Epidermal melanocyte (primary cell): ENCODE data around the gene ITGA11.

Experiments used
- DNase-seq: peaks from one replicate; pipeline ENCODE4 v3.0.0; 2011; ENCODE audit warnings: low spot score; ENCODE audit not compliant: insufficient read length

Gene ITGA11

GRCh38 chr15:68431792-68432401, at the start of gene ITGA11:
ITGA11 (minus strand) TSS chr15:68432163; CDS start chr15:68432066, 97 bp downstream.
- DNase-seq = peak; percentile 44

DNA sequence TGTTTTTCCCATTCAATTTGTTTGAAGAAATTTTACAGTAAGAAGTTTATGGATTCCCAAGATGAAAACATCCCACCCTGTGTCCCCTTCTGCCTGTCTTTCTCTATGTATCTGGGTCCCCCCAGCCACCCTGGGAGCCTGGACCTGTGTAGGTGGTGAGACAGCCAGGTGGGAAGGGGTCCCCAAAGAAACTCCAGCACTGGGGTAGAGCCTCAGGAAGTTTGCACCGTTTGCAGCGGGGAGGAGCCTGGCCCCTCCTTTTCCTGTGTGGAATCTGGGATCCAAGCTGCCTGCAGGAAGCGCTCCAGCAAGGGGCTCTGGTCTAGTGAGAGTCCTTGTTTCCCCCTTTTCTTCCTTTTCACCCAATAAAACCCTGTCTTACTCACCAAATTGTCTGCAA, 49.4 kb upstream of the ITGA11 start:
- no peak for DNase-seq

GRCh38 chr15:68480296-68480695, 48.3 kb upstream of the ITGA11 start:
- DNase-seq = no peak

DNA sequence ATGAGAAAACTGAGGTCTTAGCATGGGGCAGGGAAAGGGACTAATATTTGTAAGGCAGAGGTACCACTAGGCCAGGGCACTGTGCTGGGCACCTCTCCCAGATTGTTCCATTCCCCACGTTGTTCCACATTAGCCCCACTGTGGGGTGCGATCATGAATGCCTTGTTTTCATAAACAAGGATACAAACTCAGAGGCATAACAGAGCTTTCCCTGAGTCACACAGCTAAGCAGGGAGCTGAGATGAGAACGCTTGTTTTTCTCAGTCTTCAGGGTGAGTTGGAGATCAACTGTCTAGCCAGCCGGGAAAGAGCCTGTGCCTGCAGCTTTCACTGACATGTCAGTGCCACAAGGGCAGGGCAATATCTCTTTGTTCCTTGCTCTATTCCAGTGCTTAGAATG, 47.9 kb upstream of the ITGA11 start:
- DNase-seq = no peak

DNA sequence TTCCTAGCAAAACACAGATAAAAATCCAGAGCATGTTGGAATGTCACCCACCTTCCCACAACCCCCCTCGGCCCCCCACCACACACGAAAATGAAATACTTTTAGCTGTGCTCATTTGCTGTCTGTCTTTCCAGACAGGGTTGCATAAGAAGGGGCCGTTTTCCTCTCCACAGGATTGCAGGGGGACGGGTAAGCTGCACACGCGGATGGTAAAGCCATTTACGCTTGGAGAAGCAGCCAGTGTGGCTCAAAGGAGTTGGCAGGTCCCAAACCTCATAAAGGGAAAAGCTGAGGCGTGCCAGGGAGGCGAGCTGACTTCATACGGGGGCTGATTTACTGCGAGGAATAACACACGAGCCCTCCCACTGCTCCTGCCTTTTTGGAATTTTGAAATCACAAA, 47.4 kb upstream of the ITGA11 start:
- no peak for DNase-seq

DNA sequence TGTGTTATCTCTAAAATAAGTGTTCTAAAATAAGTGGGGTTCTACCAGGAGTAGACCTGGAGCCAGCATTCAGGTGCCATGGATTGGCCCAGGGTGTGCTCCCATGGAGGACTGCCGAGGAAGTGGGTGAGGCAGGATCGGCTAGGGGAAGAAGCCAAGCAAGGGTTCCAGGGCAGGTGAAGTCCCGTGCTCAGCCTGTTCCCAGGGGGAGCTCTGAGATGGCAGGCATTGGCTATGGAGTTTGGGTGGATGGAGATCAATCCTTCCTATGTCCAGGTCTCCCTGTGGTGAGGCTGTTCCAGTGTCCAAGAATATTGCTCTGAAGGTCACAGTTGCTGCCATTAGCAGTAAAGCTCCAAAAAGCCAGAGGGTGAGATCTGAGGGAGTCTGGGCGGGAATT, 46.9 kb upstream of the ITGA11 start:
- DNase-seq = no peak

GRCh38 chr15:68475449-68475848, 43.5 kb upstream of the ITGA11 start:
- DNase-seq = no peak

GRCh38 chr15:68471541-68471940, 39.6 kb upstream of the ITGA11 start:
- DNase-seq = no peak

DNA sequence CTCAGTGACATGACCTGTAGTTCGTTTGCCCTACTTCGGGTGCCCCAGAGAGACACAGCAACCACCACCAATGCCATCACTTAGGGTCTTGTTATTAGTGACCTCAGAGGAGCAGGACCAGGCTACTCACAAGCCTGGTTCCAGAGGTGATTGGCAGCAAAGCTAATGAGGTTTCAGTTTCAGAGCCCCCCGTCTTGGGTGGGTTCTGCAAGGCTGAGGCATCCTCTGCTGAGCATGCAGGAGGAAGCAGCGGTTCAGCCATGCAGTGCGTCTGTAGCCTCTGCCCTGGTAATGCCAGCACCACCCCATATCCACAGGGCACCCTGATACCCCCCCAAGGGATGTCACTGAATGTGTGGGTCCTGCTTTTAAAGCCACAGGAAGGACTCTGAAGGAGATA, 39.0 kb upstream of the ITGA11 start:
- no peak for DNase-seq

DNA sequence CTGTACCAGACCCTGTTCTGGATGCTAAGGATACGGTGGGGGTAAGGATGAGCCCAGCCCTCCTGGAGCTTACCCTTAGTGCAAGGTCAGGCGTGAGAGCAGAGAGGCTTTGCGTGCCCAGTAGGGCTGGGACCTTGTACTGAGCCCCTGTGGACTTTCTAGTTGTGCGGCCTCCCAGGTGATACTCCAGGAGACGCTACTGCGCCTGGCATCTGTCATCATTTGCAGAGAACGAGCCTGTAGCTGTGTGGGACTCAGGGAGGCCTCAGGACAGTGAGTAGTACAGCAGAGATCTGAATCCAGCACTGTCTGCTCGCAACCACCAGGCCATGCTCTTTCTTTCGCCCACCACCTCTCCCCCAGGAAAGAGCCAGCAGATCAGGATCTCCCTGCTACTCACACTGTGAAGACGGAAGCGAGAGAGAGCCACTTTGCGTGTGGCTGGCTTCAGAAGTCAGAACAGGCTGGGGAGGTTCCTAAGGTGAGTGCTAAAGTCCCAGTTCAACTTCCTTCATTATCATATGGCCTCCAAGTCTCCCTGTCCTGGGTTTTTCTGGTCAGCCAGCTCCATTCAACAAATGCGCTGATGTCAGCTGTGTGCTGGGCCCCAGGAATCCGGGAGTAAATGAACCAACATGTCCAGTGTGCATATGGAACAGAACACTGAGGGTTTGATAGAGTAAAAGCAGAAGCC, 38.2 kb upstream of the ITGA11 start:
- no peak for DNase-seq

DNA sequence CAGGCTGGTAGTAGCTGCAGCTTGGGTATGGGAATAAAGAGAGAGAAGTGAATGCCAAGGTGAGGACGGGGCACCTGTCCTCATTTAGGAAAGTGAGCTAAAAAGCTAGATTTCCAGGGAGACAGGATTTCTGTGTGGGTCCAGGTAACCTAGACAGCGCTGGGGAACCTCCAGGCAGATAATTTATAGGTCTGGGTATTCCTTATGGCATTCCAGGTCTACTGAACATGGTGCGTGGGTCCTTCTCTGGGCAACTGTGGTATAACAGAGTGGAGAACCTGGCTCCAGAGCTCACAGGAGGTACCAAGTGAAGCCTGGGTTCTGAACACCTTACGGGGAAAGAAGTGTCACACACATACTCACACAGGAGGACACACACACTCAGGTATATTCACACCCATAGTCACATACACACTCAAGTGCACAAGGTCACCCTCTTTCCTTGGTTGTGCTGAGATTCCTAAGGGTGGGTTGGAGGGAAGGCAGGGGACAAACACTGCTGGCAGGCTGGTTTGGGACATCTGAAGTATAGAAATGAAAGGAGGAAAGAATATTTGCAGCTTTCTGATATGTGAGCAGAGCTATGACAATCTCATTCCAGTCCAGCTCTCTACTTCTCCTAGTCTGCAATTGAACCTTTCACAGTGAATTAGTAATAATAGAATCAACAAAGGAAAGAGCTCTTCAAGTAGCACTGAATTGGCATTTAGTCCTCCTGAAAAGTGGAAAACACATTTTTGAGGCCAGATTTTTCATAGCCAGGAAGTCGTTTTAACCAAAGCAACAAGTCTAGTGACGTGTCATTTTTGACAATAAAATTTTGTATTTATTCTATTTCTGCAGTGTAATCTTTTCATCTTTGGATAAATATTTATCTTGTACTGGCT, 37.4 kb upstream of the ITGA11 start:
- DNase-seq = no peak

DNA sequence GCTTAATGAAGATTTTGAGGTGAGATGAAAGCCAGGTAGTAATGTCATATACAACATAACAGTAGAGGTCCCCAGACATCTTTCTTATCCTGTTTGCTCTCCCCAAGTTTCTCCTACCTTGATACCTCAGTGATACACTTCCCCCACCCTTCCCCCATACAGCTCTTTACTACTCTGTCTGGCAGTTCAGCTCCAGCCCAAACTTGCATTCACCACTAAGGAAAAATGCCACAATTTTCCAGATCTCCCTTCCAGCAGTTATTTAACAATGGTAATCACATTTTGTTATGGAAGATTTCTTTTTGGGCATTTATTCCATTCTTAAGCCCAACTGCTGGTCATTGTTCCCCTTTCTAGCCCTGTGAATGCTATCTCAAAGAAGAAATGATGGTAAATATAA, 34.9 kb upstream of the ITGA11 start:
- DNase-seq = no peak

- no peak for DNase-seq
Observed at GRCh38 chr15:68465861-68466560, 34.0 kb upstream of the ITGA11 start.

DNA sequence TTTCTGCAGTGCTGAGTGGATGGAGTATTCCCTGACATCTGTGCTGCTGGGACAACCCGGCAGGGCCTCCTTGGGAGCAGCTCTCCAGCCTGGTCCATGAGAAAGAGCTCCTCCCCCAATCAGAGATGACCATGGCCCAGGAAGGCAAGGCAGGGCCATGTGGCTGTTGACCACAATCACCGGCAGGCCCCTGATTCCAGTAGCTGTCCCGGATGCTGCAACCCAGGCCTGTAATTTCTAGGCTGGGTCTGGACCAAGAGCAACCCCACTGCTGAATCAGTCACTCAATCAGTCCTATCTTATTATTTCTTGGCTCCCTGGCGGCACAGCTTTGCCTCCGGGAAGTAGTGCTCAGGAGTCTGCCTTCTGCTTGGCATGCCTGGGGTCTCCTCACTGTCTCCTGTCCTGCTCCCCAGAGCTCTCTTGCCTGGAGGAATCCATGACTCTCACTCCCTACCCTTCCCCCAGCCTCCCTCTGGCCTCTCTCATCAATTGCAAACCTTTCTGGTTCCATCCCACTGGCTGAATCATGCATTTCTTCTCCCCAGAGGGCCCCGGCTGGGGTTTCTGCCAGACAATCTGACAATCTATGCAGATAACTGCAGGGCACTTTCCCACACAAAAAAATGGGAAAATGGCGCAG, 32.6 kb upstream of the ITGA11 start:
- no peak for DNase-seq

GRCh38 chr15:68463996-68464395, 32.0 kb upstream of the ITGA11 start:
- DNase-seq = no peak

GRCh38 chr15:68463444-68463843, 31.5 kb upstream of the ITGA11 start:
- DNase-seq = no peak

GRCh38 chr15:68460166-68460565, 28.2 kb upstream of the ITGA11 start:
- DNase-seq = no peak

GRCh38 chr15:68450192-68450591, 18.2 kb upstream of the ITGA11 start:
- DNase-seq = no peak

- no peak for DNase-seq
Observed at GRCh38 chr15:68449389-68449788, 17.4 kb upstream of the ITGA11 start.

- DNase-seq = no peak
Observed at GRCh38 chr15:68447976-68448755, 16.2 kb upstream of the ITGA11 start.
